Testis (tissue), 2 donors: ENCODE data around the gene ISX.

ENCODE experiments used
- POLR2A ChIP-seq: fragments of 450-650 bp; IDR thresholded peaks from one replicate; pipeline ENCODE4 v1.6.1; 2017; ENCODE audit warnings: antibody characterized with exemption, mild to moderate bottlenecking, moderate library complexity
- TF ChIP-seq, protein P1 (sequence below), 3 experiments: fragments of 450-650 bp in 2 of 3; fragments of 200-600 bp in 1 of 3; sonication (generic) in 1 of 3; IDR thresholded peaks; one replicate each; pipeline ENCODE4 v1.5.1; 2016 to 2019; ENCODE audit warnings: antibody characterized with exemption in 3 of 3, mild to moderate bottlenecking in 2 of 3, moderate library complexity in 1 of 3

DNA sequence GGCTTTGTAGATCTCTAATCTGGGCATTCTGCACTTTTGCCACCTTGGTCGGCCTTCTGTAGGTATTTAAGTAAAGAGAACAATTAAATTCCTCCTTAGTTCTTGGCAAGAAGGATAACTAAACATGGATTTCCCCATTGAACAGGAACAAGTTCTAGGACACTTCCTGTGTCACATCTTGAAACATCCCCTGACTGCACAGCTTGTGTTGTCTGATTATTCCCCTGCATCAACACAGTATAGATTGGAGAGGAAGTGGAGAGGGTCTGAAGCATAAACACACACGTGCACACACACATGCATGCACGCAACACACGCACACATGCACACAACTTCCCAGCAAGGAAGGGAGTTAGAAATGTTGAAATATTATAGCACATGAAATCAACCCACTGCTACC, 8.6 kb downstream of the ISX start:
- no peak for TF ChIP-seq POLR2A
- TF ChIP-seq, protein P1, sequence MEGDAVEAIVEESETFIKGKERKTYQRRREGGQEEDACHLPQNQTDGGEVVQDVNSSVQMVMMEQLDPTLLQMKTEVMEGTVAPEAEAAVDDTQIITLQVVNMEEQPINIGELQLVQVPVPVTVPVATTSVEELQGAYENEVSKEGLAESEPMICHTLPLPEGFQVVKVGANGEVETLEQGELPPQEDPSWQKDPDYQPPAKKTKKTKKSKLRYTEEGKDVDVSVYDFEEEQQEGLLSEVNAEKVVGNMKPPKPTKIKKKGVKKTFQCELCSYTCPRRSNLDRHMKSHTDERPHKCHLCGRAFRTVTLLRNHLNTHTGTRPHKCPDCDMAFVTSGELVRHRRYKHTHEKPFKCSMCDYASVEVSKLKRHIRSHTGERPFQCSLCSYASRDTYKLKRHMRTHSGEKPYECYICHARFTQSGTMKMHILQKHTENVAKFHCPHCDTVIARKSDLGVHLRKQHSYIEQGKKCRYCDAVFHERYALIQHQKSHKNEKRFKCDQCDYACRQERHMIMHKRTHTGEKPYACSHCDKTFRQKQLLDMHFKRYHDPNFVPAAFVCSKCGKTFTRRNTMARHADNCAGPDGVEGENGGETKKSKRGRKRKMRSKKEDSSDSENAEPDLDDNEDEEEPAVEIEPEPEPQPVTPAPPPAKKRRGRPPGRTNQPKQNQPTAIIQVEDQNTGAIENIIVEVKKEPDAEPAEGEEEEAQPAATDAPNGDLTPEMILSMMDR (IDR thresholded peaks at IDR 0.05): no peak
